SK-N-SH treated with all-trans-retinoic acid at 6 μM for 48 hours (cell line): ENCODE data around the gene CNPY1.

Experiments
- ATAC-seq: fragments of 200-7000 bp; cut with Tn5 transposase; 3 replicates; pipeline ENCODE4 v1.9.1; 2020; ENCODE audit warnings: mild to moderate bottlenecking, moderate library complexity
- ARNTL ChIP-seq: fragments of 450-650 bp; formaldehyde crosslinking; IDR thresholded peaks from 2 replicates; pipeline ENCODE4 v1.5.0; 2020; ENCODE audit warnings: low read depth, mild to moderate bottlenecking, moderate library complexity, borderline replicate concordance
- CREB5 ChIP-seq: fragments of 250-450 bp; sonication (Bioruptor Pico); IDR thresholded peaks from 2 replicates; pipeline ENCODE4 v1.5.1; 2020; ENCODE audit warnings: low read depth, mild to moderate bottlenecking, moderate library complexity
- CSDC2 ChIP-seq: fragments of 250-450 bp; sonication (Bioruptor Pico); IDR thresholded peaks from 2 replicates; pipeline ENCODE4 v1.5.0; 2020; ENCODE audit warnings: mild to moderate bottlenecking, moderate library complexity
- CSRNP3 ChIP-seq: fragments of 250-450 bp; sonication (Bioruptor Pico); IDR thresholded peaks from 2 replicates; pipeline ENCODE4 v1.5.1; 2021; ENCODE audit warnings: mild to moderate bottlenecking, moderate library complexity
- ESRRG ChIP-seq: fragments of 250-450 bp; sonication (Bioruptor Pico); IDR thresholded peaks from 2 replicates; pipeline ENCODE4 v1.6.1; 2021; ENCODE audit warnings: mild to moderate bottlenecking
- GLIS3 ChIP-seq: fragments of 250-450 bp; sonication (Bioruptor Pico); IDR thresholded peaks from 2 replicates; pipeline ENCODE4 v1.5.0; 2020; ENCODE audit warnings: mild to moderate bottlenecking, moderate library complexity
- ISL1 ChIP-seq: fragments of 250-450 bp; sonication (Bioruptor Pico); IDR thresholded peaks from 2 replicates; pipeline ENCODE4 v2.1.2; 2022; ENCODE audit warnings: mild to moderate bottlenecking, moderate library complexity
- OSR1 ChIP-seq: fragments of 250-450 bp; sonication (Bioruptor Pico); IDR thresholded peaks from 2 replicates; pipeline ENCODE4 v1.8.0; 2022; ENCODE audit warnings: moderate library complexity, mild to moderate bottlenecking, inconsistent platforms
- PATZ1 ChIP-seq: fragments of 250-450 bp; sonication (Bioruptor Pico); IDR thresholded peaks from 2 replicates; pipeline ENCODE4 v1.8.0; 2020; ENCODE audit warnings: mild to moderate bottlenecking, moderate library complexity, borderline replicate concordance
- POU6F1 ChIP-seq: fragments of 250-450 bp; sonication (Bioruptor Pico); IDR thresholded peaks from 2 replicates; pipeline ENCODE4 v1.8.0; 2021; ENCODE audit warnings: low read depth, mild to moderate bottlenecking, moderate library complexity, borderline replicate concordance
- PPARA ChIP-seq: fragments of 250-450 bp; sonication (Bioruptor Pico); IDR thresholded peaks from 2 replicates; pipeline ENCODE4 v1.5.0; 2020; ENCODE audit warnings: mild to moderate bottlenecking, borderline replicate concordance
- SNAI2 ChIP-seq: fragments of 250-450 bp; sonication (Bioruptor Pico); IDR thresholded peaks from 2 replicates; pipeline ENCODE4 v1.5.0; 2020; ENCODE audit warnings: mild to moderate bottlenecking, moderate library complexity
- TSHZ2 ChIP-seq: fragments of 250-450 bp; sonication (Bioruptor Pico); IDR thresholded peaks from 2 replicates; pipeline ENCODE4 v1.5.0; 2020; ENCODE audit warnings: mild to moderate bottlenecking, moderate library complexity
- ZC3H10 ChIP-seq: fragments of 250-450 bp; sonication (Bioruptor Pico); IDR thresholded peaks from 2 replicates; pipeline ENCODE4 v1.5.1; 2021; ENCODE audit warnings: mild to moderate bottlenecking, moderate library complexity
- ZFP3 ChIP-seq: fragments of 250-450 bp; sonication (Bioruptor Pico); IDR thresholded peaks from 2 replicates; pipeline ENCODE4 v1.5.0; 2020; ENCODE audit warnings: mild to moderate bottlenecking, moderate library complexity
- ZFP30 ChIP-seq: fragments of 450-650 bp; formaldehyde crosslinking; IDR thresholded peaks from 2 replicates; pipeline ENCODE4 v1.5.0; 2022; ENCODE audit warnings: mild to moderate bottlenecking, moderate library complexity
- ZNF565 ChIP-seq: fragments of 450-650 bp; formaldehyde crosslinking; conservative IDR thresholded peaks from 2 replicates; pipeline ENCODE4 v1.5.0; 2020; ENCODE audit warnings: low read depth, mild to moderate bottlenecking, moderate library complexity
- ZNF8 ChIP-seq: fragments of 450-650 bp; formaldehyde crosslinking; IDR thresholded peaks from 2 replicates; pipeline ENCODE4 v1.5.0; 2020; ENCODE audit warnings: mild to moderate bottlenecking, moderate library complexity

Gene CNPY1

GRCh38 chr7:155511702-155511996, 34.7 kb downstream of the CNPY1 start:
- no peak for TF ChIP-seq POU6F1
- TF ChIP-seq CREB5 (CRISPR knock-in tag): no peak
- TF ChIP-seq OSR1 (CRISPR knock-in tag): no peak
- TF ChIP-seq ESRRG (CRISPR knock-in tag): no peak
- no peak for TF ChIP-seq GLIS3 (CRISPR knock-in tag)
- no peak for TF ChIP-seq SNAI2
- no peak for TF ChIP-seq ZFP3 (CRISPR knock-in tag)
- TF ChIP-seq ARNTL: no peak
- TF ChIP-seq TSHZ2 (CRISPR knock-in tag): no peak
- no peak for TF ChIP-seq ZNF565 (CRISPR knock-in tag)
- no peak for ATAC-seq

GRCh38 chr7:155510975-155511701, 35.2 kb downstream of the CNPY1 start:
- no peak for ATAC-seq
- TF ChIP-seq PATZ1 (CRISPR knock-in tag): no peak
- no peak for TF ChIP-seq PPARA
- TF ChIP-seq, all 23 proteins: peak for 0

GRCh38 chr7:155509725-155510551, 36.4 kb downstream of the CNPY1 start:
- no peak for TF ChIP-seq ZFP30 (CRISPR knock-in tag)
- TF ChIP-seq ZFP3 (CRISPR knock-in tag): no peak
- no peak for TF ChIP-seq ZC3H10 (CRISPR knock-in tag)
- ATAC-seq: peak; percentile 30; the same call in 2 of the 3 replicates

GRCh38 chr7:155509359-155509724, 37.0 kb downstream of the CNPY1 start:
- no peak for ATAC-seq

More at GRCh38 chr7:155509359-155509724, 37.0 kb downstream of the CNPY1 start:
- TF ChIP-seq POU6F1 (no peak), ZNF8 (CRISPR knock-in tag) (no peak), OSR1 (CRISPR knock-in tag) (no peak), ZC3H10 (CRISPR knock-in tag) (no peak), PPARA (no peak), ISL1 (CRISPR knock-in tag) (no peak), CSDC2 (CRISPR knock-in tag) (no peak), TSHZ2 (CRISPR knock-in tag) (no peak), PATZ1 (CRISPR knock-in tag) (no peak), CSRNP3 (no peak)
